HepG2 (cell line): ENCODE results near the gene CAPN7. TPM values are rescaled to one million over a fixed set of nuclear protein-coding genes. Genes with fewer than 3 reads are reported as not detected.

Experiments
- AHR ChIP-seq: IDR thresholded peaks from 2 replicates; pipeline ENCODE4 v1.6.1; 2018; ENCODE audit warnings: missing genetic modification reagents, missing compliant biosample characterization
- CEBPB ChIP-seq: IDR thresholded peaks from 2 replicates; pipeline ENCODE4 v1.6.1; 2011; ENCODE audit warnings: low read depth, low read length, improper control_type of control experiment, borderline replicate concordance
- CHD2 ChIP-seq: IDR thresholded peaks from 2 replicates; pipeline ENCODE4 v1.6.1; 2011; ENCODE audit warnings: low read depth, low read length, improper control_type of control experiment
- CREM ChIP-seq, 2 experiments: sonication (generic) in 1 of 2; formaldehyde crosslinking in 1 of 2; IDR thresholded peaks; 2 replicates each; pipeline versions ENCODE4 v1.4.0 to v1.6.1; 2016 to 2020; ENCODE audit warnings: antibody characterized with exemption in 1 of 2, mild to moderate bottlenecking in 1 of 2, missing genetic modification reagents in 1 of 2
- E2F2 ChIP-seq: sonication (generic); formaldehyde crosslinking; IDR thresholded peaks from 2 replicates; pipeline ENCODE4 v1.4.0; 2020; ENCODE audit warnings: missing genetic modification reagents, borderline replicate concordance
- GABPA ChIP-seq, 2 experiments: IDR thresholded peaks; 2 replicates each; pipeline ENCODE4 v1.6.1; 2011 to 2016; ENCODE audit warnings: low read depth in 2 of 2, low read length in 1 of 2, missing biosample characterization in 1 of 2, missing genetic modification characterization in 1 of 2
- HNRNPL ChIP-seq: fragments of 200-400 bp; formaldehyde crosslinking; IDR thresholded peaks from 2 replicates; pipeline ENCODE4 v1.6.1; 2017; ENCODE audit warnings: mild to moderate bottlenecking, low read depth, low read length
- KDM4B ChIP-seq: sonication (generic); formaldehyde crosslinking; IDR thresholded peaks from 2 replicates; pipeline ENCODE4 v1.4.0; 2020; ENCODE audit warnings: missing genetic modification reagents
- MEIS2 ChIP-seq: sonication (generic); formaldehyde crosslinking; IDR thresholded peaks from 2 replicates; pipeline ENCODE4 v1.9.0; 2021; ENCODE audit warnings: mild to moderate bottlenecking, missing genetic modification reagents
- MTF1 ChIP-seq: sonication (generic); formaldehyde crosslinking; IDR thresholded peaks from 2 replicates; pipeline ENCODE4 v1.5.0; 2020; ENCODE audit warnings: missing genetic modification reagents
- MTF2 ChIP-seq: sonication (generic); formaldehyde crosslinking; IDR thresholded peaks from 2 replicates; pipeline ENCODE4 v1.5.0; 2020; ENCODE audit warnings: missing genetic modification reagents, borderline replicate concordance
- NCOA1 ChIP-seq: sonication (generic); formaldehyde crosslinking; IDR thresholded peaks from 2 replicates; pipeline ENCODE4 v1.9.0; 2021; ENCODE audit warnings: missing genetic modification reagents
- PHF20 ChIP-seq: sonication (generic); formaldehyde crosslinking; IDR thresholded peaks from 2 replicates; pipeline ENCODE4 v1.5.0; 2020; ENCODE audit warnings: mild to moderate bottlenecking, missing genetic modification reagents
- RBAK ChIP-seq: sonication (generic); formaldehyde crosslinking; IDR thresholded peaks from 2 replicates; pipeline ENCODE4 v1.5.1; 2020; ENCODE audit warnings: mild to moderate bottlenecking, missing genetic modification reagents
- RELA ChIP-seq: sonication (generic); formaldehyde crosslinking; IDR thresholded peaks from 2 replicates; pipeline ENCODE4 v1.4.0; 2020; ENCODE audit warnings: missing genetic modification reagents
- SMAD1 ChIP-seq: sonication (generic); formaldehyde crosslinking; IDR thresholded peaks from 2 replicates; pipeline ENCODE4 v1.4.0; 2020; ENCODE audit warnings: missing genetic modification reagents, low read depth, mild to moderate bottlenecking, borderline replicate concordance
- U2AF2 ChIP-seq: fragments of 200-400 bp; formaldehyde crosslinking; IDR thresholded peaks from 2 replicates; pipeline ENCODE4 v1.6.1; 2017; ENCODE audit warnings: low read depth, mild to moderate bottlenecking, low read length
- ZKSCAN8 ChIP-seq: IDR thresholded peaks from 2 replicates; pipeline ENCODE4 v1.6.1; 2016; ENCODE audit warnings: borderline replicate concordance, missing genetic modification reagents, missing compliant biosample characterization
- ZNF121 ChIP-seq: sonication (generic); formaldehyde crosslinking; IDR thresholded peaks from 2 replicates; pipeline ENCODE4 v1.5.0; 2020; ENCODE audit warnings: mild to moderate bottlenecking, missing genetic modification reagents
- ZNF343 ChIP-seq: sonication (generic); formaldehyde crosslinking; IDR thresholded peaks from 2 replicates; pipeline ENCODE4 v1.4.0; 2020; ENCODE audit warnings: mild to moderate bottlenecking, missing genetic modification reagents
- ZNF350 ChIP-seq: sonication (generic); formaldehyde crosslinking; IDR thresholded peaks from 2 replicates; pipeline ENCODE4 v1.4.0; 2020; ENCODE audit warnings: mild to moderate bottlenecking, low read depth, missing genetic modification reagents, borderline replicate concordance
- ZNF431 ChIP-seq: sonication (generic); formaldehyde crosslinking; IDR thresholded peaks from 2 replicates; pipeline ENCODE4 v1.9.0; 2022; ENCODE audit warnings: missing genetic modification reagents, low read depth, mild to moderate bottlenecking, borderline replicate concordance
- ZNF512 ChIP-seq: sonication (generic); formaldehyde crosslinking; IDR thresholded peaks from 2 replicates; pipeline ENCODE4 v1.4.0; 2020; ENCODE audit warnings: mild to moderate bottlenecking, missing genetic modification reagents
- ZNF660 ChIP-seq: sonication (generic); formaldehyde crosslinking; IDR thresholded peaks from 2 replicates; pipeline ENCODE4 v1.5.1; 2020; ENCODE audit warnings: mild to moderate bottlenecking, low read depth, missing genetic modification reagents, borderline replicate concordance
- ZUFSP ChIP-seq: sonication (generic); formaldehyde crosslinking; IDR thresholded peaks from 2 replicates; pipeline ENCODE4 v1.9.0; 2021; ENCODE audit warnings: missing genetic modification reagents, mild to moderate bottlenecking, borderline replicate concordance
- polyA plus RNA-seq, 8 experiments: library from polyadenylated mRNA; depleted of rRNA in 3 of 8; stranded (reverse) in 7 of 8; unstranded in 1 of 8; fragments of >200 nt; fragmentation: Illumina TruSeq in 4 of 8; extraction: Trizol in 4 of 8; gene quantifications; 2 replicates each; pipeline versions ENCODE4 v1.2.1 to v1.2.3, GENCODE V29; 2011 to 2016; ENCODE audit warnings: low read depth in 4 of 8, missing spikeins in 1 of 8, mixed read lengths in 1 of 8; ENCODE audit not compliant: insufficient read depth in 1 of 8
- total RNA-seq, 5 experiments: library from RNA; depleted of rRNA; stranded (reverse); fragments of >200 nt; fragmentation: Illumina TruSeq; extraction: Trizol; gene quantifications; 2 replicates each; pipeline ENCODE4 v1.2.3, GENCODE V29; 2016; ENCODE audit warnings: low read depth in 1 of 5
- TF ChIP-seq, protein P1 (sequence below): sonication (generic); formaldehyde crosslinking; IDR thresholded peaks from 2 replicates; pipeline ENCODE4 v1.8.1; 2023; ENCODE audit warnings: mild to moderate bottlenecking, missing genetic modification reagents

Gene CAPN7
- total and polyA plus RNA-seq, 2 of the 13 experiments (the other 11 are each of a cell fraction or from before 2014, with no cell fraction given), result 16.7 to 36.8 TPM

GRCh38 chr3:15171096-15171495 lies 35.0 kb upstream of the CAPN7 start (continued):
- TF ChIP-seq ZNF512 (CRISPR knock-in tag) (no peak), ZKSCAN8 (CRISPR knock-in tag) (peak; percentile 94), ZNF350 (CRISPR knock-in tag) (no peak), ZNF121 (no peak), E2F2 (CRISPR knock-in tag) (no peak), ZNF343 (CRISPR knock-in tag) (peak; percentile 74; the same call in 1 of the 2 replicates), AHR (CRISPR knock-in tag) (no peak; the same call in 1 of the 2 replicates), ZNF660 (CRISPR knock-in tag) (no peak), HNRNPL (no peak), CHD2 (no peak), MEIS2 (CRISPR knock-in tag) (peak; percentile 65; the same call in 1 of the 2 replicates), ZNF431 (CRISPR knock-in tag) (no peak), RBAK (CRISPR knock-in tag) (no peak), MTF1 (CRISPR knock-in tag) (no peak), CEBPB (peak; percentile 94), CREM (IDR thresholded peaks at IDR 0.05) (peak; percentile 93), CREM (CRISPR knock-in tag; IDR thresholded peaks at IDR 0.05) (no peak), SMAD1 (CRISPR knock-in tag) (no peak), RELA (no peak), KDM4B (CRISPR knock-in tag) (0 out of 2 replicates have a peak, but pooled peaks have one; percentile 86), NCOA1 (CRISPR knock-in tag) (peak; percentile 66; the same call in 1 of the 2 replicates), U2AF2 (no peak), PHF20 (CRISPR knock-in tag) (no peak), MTF2 (no peak), GABPA (IDR thresholded peaks at IDR 0.05; ENCODE audit: low read depth, low read length) (no peak), GABPA (CRISPR knock-in tag; IDR thresholded peaks at IDR 0.05; ENCODE audit: low read depth) (peak; percentile 40; the same call in 1 of the 2 replicates), ZUFSP (CRISPR knock-in tag) (no peak)
- TF ChIP-seq, protein P1, sequence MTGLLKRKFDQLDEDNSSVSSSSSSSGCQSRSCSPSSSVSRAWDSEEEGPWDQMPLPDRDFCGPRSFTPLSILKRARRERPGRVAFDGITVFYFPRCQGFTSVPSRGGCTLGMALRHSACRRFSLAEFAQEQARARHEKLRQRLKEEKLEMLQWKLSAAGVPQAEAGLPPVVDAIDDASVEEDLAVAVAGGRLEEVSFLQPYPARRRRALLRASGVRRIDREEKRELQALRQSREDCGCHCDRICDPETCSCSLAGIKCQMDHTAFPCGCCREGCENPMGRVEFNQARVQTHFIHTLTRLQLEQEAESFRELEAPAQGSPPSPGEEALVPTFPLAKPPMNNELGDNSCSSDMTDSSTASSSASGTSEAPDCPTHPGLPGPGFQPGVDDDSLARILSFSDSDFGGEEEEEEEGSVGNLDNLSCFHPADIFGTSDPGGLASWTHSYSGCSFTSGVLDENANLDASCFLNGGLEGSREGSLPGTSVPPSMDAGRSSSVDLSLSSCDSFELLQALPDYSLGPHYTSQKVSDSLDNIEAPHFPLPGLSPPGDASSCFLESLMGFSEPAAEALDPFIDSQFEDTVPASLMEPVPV, result no peak
